SKM-1 (cell line): Measurements from ENCODE around the gene DDC.
A peak's percentile ranks its signal among the peaks of the same experiment; 100 is the strongest.

Experiments
- DNase-seq: peaks from one replicate; lab custom pipeline; 2025; ENCODE audit not compliant: unreplicated experiment; lab: John Stamatoyannopoulos, UW

The DDC gene

GRCh38 chr7:50491943-50492342 lies 73.3 kb downstream of the DDC start:
- DNase-seq = no peak

- no peak for DNase-seq
Observed at GRCh38 chr7:50491209-50491608, 74.0 kb downstream of the DDC start.

GRCh38 chr7:50488379-50488778 lies 76.8 kb downstream of the DDC start:
- DNase-seq = no peak

- DNase-seq = no peak
Observed at GRCh38 chr7:50486512-50486911, 78.7 kb downstream of the DDC start.

GRCh38 chr7:50481867-50482266 lies 83.3 kb downstream of the DDC start:
- DNase-seq = no peak

- DNase-seq = no peak
Observed at GRCh38 chr7:50480797-50481196, 84.4 kb downstream of the DDC start.

DNA sequence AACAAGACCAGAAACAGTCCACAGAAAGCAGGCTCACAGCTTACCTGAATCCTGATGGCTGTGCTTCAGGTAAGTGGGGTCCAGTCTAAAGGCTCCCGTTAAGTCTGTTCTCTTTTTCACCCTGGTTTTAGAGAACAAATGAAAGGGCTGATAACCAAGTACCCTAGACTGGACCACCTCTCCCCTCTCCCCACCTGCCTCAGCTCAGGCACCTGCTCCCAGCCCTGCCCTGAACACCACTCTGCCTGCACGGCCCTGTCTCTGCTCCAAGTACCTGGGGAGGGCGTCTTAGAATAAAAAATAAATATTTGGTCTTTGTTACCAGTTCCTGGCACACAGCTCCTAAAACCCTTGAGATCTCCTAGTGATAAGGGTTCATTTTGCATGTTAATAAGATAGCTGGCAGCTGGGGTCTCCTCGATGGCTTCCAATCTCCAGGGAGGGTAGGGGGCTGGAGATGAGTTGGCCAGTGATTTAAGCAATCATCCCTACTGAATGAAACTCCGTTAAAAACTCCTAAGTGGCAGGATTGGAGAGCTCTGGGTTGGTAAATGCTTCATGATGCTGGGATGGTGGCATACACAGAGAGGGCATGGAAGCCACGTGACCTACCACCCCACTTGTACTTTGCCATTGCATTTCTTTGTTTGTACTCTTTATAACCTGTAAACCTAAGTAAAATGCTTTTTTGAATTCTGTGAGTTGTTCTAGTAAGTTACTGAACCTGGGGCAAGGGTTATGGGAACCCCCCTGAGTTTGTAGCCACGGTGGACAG lies 85.3 kb downstream of the DDC start:
- DNase-seq = no peak

DNA sequence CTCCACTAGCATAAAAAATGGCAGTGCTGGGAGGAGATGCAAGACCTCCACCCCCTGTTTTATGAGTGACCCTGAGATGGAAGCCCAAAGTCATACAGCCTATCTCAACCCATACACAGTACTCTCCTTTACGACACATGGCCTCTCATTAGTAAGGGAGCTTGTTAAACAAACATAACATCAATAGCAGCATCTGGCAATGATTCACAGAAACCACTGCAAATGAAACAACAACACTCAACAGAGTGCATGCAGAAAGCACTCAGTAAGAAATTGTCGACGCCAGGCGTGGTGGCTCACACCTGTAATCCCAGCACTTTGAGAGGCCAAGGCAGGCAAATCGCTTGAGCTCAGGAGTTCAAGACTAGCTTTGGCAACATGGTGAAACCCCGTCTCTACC lies 87.6 kb downstream of the DDC start:
- DNase-seq = no peak

GRCh38 chr7:50476953-50477625 lies 88.1 kb downstream of the DDC start:
- DNase-seq = no peak

GRCh38 chr7:50475340-50475739 lies 89.9 kb downstream of the DDC start:
- no peak for DNase-seq

- no peak for DNase-seq
Observed at GRCh38 chr7:50474382-50475160, 90.6 kb downstream of the DDC start.

DNA sequence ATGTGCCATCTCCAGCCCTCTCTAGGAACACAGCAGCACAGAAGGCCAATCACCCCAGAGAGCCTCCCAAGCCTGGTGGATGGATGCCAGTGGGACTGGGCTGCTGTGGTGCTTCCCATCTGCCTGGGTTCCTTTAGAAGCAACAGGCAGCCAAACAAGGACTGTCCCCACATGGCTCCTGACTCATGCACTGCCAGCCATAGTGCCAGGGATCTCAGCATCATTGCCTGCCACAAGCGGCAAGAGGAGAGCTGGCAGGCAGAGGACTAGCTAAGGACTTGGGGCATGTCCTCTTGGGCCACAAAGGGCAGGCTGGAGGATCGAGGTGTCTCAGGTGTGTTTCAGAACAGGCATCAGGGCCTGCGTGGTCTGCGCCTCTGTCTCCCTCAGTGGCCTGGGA lies 91.7 kb downstream of the DDC start:
- no peak for DNase-seq

- no peak for DNase-seq
Observed at GRCh38 chr7:50472427-50472826, 92.8 kb downstream of the DDC start.

GRCh38 chr7:50471970-50472369 lies 93.2 kb downstream of the DDC start:
- no peak for DNase-seq

DNA sequence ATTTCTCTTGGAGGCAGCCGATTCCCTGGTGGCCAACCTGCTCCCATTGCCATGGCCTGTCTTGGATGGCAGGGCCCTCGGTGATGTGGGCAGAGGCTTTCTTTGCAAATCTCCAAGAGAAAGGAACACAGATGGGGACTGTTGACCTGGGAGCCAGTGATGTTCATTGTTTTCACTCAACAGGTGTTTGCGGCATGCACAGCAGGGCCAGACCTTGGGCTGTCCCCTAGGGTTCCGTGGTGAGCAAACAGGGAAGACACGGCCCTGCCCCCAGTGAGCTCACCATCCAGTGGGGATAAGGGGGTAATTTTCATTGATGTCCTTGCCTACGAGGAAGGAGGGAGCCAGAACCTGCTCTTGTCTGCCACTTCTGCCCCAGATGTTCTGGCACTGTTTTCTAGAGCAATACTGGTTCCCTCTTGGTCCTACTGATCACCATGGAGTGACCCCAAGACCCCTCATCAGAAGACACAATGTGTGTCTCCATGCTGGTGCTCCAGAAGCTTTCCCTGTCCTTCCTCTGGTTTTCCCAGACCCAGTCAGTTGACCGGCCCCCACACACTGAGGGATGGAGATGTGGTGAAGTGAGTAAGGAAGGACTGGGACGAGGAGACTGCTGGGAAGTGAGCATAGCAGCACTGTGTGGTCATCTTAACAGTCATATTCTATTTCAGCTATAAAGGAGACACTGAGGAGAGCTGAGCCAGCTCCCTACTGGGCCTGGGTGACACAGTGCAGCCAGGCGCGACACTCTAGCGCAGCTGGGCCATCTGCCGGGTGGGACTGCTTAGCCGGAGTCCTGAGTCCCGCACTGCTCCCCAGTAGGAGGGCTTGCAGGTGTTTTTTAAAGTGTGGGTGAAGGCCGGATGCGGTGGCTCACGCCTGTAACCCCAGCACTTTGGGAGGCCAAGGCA lies 94.7 kb downstream of the DDC start:
- DNase-seq = no peak

DNA sequence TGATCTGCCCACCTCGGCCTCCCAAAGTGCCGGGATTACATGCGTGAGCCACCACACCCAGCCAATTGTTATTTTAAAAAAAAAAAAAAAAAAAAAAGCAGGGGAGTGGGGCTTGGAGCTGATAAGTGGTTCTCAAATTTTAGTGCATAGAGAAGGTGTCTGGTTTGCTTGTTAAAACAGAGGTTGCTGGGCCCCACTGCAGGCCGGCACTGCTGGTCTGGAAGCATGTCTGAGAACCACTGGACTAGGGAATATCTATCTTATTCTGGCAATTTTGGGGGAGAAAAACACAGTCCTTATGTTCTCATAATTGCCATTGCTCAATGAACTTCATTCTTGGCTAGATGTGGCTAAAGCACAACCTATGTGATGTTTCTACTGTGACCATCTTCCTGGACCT lies 96.0 kb downstream of the DDC start:
- DNase-seq = no peak

GRCh38 chr7:50467817-50468610 lies 97.2 kb downstream of the DDC start:
- DNase-seq = peak; percentile 48

DNA sequence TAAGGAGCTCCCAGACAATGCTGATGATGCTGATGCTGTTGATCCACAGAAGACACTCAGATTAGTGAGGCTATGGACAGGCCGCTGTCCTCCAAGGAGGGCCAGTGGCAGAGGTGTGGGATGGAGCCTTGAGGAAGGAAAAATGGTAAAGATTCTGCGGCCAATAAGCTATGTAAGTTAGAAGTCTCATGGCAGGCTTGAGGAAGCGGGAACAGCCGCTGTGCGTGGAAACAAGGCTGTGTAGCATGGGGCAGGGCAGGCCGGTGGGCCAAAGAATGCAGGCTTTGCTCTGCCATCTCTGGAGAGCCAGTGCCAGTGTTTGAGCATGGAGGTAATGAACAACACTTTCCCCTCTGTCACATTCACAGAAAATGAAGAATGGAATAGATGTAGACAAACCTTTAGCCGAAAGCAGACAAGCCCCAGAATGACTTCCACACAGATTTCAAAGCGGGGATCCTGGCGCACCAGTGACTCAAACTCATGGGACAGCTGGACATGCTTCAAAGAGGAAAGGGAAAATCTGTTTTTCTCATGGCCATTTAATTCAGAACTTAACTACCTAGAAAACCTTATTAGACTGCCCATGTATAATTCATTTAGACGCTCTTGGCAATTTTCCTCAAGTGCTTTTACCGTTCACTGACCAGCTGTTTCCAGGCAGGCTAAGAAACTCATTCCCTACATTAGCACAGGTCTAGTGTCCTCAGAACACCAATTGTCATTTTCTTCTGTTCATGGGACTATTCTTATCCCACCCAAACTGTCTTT lies 98.2 kb downstream of the DDC start:
- no peak for DNase-seq

- DNase-seq = no peak
Observed at GRCh38 chr7:50463035-50463434, 102.2 kb downstream of the DDC start.
